ENCODE results near the gene JDP2.

Gene JDP2

DNA sequence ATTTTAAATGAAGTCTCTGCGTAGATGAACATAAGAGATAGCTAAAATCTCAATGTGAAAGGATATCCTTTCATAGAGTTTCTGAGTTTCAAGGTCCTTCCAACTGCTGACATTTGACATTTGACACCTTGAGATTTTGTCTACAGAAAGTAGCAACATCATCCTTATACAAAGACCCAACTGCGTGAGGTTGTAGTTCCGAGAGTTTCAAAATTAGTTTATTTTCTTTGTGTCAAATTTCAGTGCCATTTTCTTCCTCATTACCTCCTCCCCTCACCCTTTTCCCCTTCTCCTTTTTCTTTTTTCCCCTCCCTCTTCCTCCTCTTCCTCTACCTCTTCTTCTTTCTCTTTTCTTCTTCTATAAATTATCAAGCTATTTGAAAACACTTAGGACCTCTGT, 67.6 kb downstream of the JDP2 start:
- H3K36me3 ChIP-seq (ENCODE audit: control insufficient read depth, insufficient read depth, low read length), result no peaks in the 10 kb centered on the region
- no peak overlapping the region for H3K4me3 ChIP-seq (replicated peaks; ENCODE audit: low read depth, low read length)
- DNase-seq (ENCODE audit: extremely low read depth, insufficient read length), result peak; percentile 55
- TF ChIP-seq, protein P1, sequence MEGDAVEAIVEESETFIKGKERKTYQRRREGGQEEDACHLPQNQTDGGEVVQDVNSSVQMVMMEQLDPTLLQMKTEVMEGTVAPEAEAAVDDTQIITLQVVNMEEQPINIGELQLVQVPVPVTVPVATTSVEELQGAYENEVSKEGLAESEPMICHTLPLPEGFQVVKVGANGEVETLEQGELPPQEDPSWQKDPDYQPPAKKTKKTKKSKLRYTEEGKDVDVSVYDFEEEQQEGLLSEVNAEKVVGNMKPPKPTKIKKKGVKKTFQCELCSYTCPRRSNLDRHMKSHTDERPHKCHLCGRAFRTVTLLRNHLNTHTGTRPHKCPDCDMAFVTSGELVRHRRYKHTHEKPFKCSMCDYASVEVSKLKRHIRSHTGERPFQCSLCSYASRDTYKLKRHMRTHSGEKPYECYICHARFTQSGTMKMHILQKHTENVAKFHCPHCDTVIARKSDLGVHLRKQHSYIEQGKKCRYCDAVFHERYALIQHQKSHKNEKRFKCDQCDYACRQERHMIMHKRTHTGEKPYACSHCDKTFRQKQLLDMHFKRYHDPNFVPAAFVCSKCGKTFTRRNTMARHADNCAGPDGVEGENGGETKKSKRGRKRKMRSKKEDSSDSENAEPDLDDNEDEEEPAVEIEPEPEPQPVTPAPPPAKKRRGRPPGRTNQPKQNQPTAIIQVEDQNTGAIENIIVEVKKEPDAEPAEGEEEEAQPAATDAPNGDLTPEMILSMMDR (IDR thresholded peaks at IDR 0.05; ENCODE audit: insufficient read depth, low read length, poor library complexity, severe bottlenecking), result no peak
- no peaks in the 10 kb centered on the region for H3K27me3 ChIP-seq (replicated peaks; ENCODE audit: control insufficient read depth, insufficient read depth, low read length)

DNA sequence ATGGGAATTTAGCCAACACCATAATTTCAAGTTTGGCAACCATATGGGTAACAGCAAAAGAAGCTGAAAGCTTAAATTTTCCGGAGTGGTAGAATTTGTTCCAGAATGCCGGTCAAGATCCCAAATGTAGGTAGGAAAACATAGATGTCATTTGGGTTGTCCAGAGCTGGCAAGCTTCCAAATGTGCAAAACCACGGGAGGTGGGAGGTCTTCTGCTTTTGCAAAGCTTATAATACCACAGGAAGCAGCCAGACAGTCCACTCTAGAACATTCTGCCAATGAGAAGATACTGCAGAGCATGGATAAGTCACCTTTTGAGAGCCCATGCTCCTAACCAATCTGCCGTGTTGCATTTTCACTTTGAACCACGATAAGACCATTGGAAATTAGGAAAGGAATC, 68.1 kb downstream of the JDP2 start:
- no peak for DNase-seq (ENCODE audit: extremely low read depth, insufficient read length)
- no peaks in the 10 kb centered on the region for H3K36me3 ChIP-seq (ENCODE audit: control insufficient read depth, insufficient read depth, low read length)
- no peak overlapping the region for H3K4me3 ChIP-seq (replicated peaks; ENCODE audit: low read depth, low read length)
- TF ChIP-seq, protein P1 (IDR thresholded peaks at IDR 0.05; ENCODE audit: insufficient read depth, low read length, poor library complexity, severe bottlenecking), result no peak
- H3K27me3 ChIP-seq (replicated peaks; ENCODE audit: control insufficient read depth, insufficient read depth, low read length), result no peaks in the 10 kb centered on the region

DNA sequence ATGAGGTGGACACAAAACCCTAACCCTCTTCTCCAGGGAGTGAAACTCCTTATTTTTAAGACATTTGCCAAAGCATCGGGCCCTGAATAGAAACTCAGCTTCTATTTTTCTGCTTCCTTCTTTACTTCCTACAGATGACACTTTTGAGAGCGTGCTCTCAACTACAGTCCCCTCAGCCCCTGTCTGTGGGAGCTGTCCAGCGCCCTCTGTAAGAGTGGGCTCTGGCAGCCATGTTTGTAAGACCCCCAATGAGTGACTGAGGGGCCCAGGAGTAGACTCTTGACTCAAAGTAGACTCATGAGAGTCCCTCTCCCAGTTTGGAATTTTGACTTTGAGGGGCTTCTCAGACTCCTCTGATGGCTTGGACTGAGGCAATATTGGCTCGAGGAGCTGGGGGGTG, 68.9 kb downstream of the JDP2 start:
- TF ChIP-seq, protein P1 (IDR thresholded peaks at IDR 0.05; ENCODE audit: insufficient read depth, low read length, poor library complexity, severe bottlenecking), result no peak
- Histone ChIP-seq H3K36me3 (ENCODE audit: control insufficient read depth, insufficient read depth, low read length) (no peaks in the 10 kb centered on the region), H3K27me3 (replicated peaks; ENCODE audit: control insufficient read depth, insufficient read depth, low read length) (no peaks in the 10 kb centered on the region), H3K4me3 (replicated peaks; ENCODE audit: low read depth, low read length) (no peak overlapping the region)
- no peak for DNase-seq (ENCODE audit: extremely low read depth, insufficient read length)

DNA sequence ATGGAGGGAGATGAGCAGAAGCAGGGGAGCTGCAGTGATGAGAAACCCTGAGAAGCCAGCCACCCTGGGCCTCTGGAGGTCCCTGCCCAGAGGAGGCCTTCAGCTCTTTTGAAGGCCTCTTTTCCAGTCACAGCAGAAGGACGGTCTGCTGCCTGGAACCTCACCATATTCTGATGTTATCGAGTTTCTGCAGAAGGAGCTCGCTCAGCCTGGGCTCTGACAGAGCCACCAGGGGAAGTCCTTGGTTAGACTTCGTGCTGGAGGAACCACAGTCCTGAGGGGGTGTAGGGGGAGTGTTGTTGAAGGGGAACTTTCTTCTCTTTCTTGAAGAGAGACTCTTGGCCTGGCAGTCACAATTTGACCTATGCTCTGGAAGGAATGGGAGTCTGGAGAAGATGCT, 69.4 kb downstream of the JDP2 start:
- Histone ChIP-seq H3K27me3 (replicated peaks; ENCODE audit: control insufficient read depth, insufficient read depth, low read length) (no peaks in the 10 kb centered on the region), H3K4me3 (replicated peaks; ENCODE audit: low read depth, low read length) (no peak overlapping the region), H3K36me3 (ENCODE audit: control insufficient read depth, insufficient read depth, low read length) (no peaks in the 10 kb centered on the region)
- TF ChIP-seq, protein P1 (IDR thresholded peaks at IDR 0.05; ENCODE audit: insufficient read depth, low read length, poor library complexity, severe bottlenecking), result peak; percentile 1
- peak; percentile 70 for DNase-seq (ENCODE audit: extremely low read depth, insufficient read length)

DNA sequence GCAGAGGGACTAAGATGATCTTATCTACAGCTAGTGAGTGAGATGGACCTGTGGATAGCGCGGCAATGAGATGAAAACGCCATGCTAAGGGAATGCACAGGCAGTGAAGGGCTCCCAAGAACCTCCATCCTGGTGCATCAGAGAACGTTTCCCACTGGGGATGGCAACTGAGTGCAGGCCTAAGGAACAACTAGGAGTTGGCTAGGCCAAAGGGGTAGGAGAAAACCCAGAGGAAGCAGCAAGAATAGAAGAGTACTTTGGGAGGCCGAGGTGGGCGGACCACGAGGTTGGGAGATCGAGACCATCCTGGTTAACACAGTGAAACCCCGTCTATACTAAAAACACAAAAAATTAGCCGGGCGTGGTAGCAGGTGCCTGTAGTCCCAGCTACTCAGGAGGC, 69.9 kb downstream of the JDP2 start:
- Histone ChIP-seq H3K27me3 (replicated peaks; ENCODE audit: control insufficient read depth, insufficient read depth, low read length) (no peaks in the 10 kb centered on the region), H3K4me3 (replicated peaks; ENCODE audit: low read depth, low read length) (no peak overlapping the region), H3K36me3 (ENCODE audit: control insufficient read depth, insufficient read depth, low read length) (no peaks in the 10 kb centered on the region)
- TF ChIP-seq, protein P1 (IDR thresholded peaks at IDR 0.05; ENCODE audit: insufficient read depth, low read length, poor library complexity, severe bottlenecking), result no peak
- peak; percentile 46 for DNase-seq (ENCODE audit: extremely low read depth, insufficient read length)
